HG03457 (cell line): ENCODE results near the gene MISP3.

Experiments used
- ATAC-seq: cut with Tn5 transposase; IDR thresholded peaks from one replicate; pipeline ENCODE4 v1.9.1; 2021; ENCODE audit warnings: moderate number of reproducible peaks; ENCODE audit not compliant: unreplicated experiment

MISP3 gene

GRCh38 chr19:14101003-14101545 lies 28.5 kb downstream of the MISP3 start:
- no peak for ATAC-seq

- no peak for ATAC-seq
These were observed 29.6 kb downstream of the MISP3 start for GRCh38 chr19:14102102-14102696.

DNA sequence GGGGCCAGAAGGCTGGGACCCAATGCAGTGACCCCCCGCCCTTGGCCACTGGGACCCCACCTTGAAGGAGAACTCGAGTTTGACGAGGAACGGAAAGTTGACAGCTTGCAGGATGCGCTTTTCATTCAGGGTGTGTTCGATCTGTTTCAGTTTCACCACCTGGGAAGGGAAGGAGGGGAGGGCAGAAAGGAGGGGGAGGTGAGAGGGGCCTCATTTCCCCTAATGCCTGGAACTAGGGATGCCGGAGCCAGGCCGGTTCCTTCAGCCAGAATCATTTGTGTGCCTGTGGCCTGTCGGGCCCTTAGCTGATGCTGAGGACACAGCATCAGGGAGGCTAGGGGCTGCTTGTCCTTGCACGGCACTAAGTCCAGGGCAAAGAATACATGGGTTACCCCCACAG lies 30.2 kb downstream of the MISP3 start:
- no peak for ATAC-seq

DNA sequence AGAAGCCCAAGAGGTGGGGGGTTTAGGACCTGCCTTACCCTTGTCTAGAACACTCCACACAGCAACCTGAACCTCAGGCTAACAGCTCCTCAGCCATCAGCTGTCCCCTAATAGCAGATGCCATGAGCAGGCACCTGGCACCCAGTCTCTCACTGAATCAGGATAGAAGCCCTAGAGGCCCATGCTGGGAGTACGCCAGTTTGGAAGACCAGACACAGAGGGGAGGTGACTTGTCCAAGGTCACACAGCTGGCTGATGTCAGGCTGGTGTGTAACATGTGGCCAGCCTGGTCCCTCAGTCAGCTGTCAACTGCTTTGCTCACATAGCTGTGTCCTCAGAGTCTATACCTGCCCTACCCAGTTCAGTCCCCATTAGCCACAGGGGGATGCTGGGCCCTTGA lies 30.7 kb downstream of the MISP3 start:
- ATAC-seq = no peak

DNA sequence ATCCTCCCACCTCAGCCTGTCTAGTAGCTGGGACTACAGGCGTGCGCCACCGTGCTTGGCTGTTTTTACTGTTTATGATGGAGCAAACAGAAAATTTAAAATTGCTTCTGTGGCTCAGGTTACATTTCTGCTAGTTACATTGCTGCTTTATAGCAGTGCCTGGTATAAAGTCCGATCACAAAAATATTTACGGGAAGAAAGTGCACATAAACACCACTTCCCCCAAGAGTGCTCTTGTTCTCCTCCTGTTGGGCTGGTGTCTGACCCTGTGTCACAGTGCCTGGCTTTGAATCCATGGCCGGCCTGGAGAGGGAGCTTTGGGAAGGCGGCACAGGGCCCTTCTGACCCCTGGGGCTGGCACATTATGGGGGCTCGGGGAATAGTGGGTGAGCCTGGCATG lies 33.1 kb downstream of the MISP3 start:
- no peak for ATAC-seq

- ATAC-seq = no peak
These were observed 34.3 kb downstream of the MISP3 start for GRCh38 chr19:14106840-14107239.

DNA sequence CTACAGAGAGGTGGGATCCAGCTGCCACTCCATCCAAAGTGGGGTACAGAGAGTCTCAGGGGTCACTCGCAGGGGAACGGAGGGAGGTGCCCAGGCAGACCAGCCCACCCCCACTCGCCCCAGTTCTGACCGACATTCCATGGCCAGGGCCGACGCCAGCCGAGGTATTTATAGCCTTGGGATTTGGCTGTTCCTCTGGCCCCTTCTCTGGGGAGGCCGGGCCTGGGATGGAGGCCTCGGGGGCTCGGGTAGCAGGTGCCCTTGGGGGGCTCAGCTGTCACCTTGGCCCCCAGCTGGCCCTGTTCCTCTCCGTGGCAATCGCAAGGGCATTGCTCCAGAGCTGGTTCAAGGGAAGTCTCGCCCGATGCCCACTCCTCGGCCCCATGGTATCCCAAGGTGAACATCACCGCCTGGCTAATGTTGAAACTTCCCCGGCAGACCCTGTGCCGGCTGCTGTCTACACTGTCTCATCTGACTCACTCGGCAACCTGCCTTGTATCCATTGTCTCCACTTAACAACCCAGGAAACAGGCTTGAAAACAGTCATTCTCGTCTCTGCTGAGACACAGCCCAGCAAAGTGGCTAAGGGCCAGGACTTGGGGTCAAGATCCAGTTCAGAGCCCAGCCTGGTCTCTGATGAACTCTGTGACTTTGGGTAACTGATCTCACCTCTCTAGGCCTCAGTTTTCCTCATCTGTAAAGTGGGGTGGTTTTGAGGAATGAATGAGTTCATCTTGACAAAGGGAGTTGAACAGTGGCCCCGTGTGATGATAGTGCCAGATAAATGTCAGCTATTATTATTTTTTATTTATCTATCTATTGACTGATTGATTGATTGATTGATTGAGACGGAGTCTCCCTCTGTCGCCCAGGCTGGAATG lies 35.2 kb downstream of the MISP3 start:
- ATAC-seq = no peak

DNA sequence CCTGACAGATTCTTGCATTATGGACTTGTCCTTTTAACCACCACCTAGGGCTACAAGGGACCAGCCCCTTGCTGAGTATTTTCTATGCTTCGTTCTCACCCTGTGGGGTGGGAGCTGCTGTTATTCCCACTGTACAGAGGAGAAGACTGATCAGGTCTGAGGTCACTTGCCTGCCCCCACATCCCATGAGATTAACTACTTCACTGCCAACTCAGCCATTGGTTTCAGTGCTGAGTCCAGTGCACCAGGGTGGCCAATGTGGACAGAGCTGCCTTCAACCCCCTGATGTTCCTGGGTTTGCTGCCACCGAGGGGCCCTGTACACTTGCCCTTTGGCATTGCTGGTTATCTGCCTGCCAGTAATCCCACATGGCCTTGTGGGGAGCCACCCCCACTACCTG lies 38.1 kb downstream of the MISP3 start:
- ATAC-seq = no peak

DNA sequence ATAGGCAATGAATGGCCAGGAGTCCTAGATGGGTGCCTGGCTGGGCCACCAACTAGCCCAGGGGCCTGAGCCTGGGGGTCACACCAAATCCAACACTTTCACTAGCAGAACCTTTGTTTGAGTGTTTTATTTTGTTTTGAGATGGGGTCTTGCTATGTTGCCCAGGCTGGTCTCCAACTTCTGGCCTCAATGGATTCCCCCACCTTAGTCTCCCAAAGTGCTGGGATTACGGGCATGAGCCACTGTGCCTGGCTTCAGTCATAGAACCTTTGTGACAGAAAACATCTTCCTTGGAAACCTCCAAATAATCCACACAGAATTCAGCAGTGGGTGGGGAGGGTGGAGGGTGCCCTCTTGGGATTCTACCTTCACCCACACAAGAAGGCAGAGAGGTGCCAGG lies 38.9 kb downstream of the MISP3 start:
- ATAC-seq = no peak

DNA sequence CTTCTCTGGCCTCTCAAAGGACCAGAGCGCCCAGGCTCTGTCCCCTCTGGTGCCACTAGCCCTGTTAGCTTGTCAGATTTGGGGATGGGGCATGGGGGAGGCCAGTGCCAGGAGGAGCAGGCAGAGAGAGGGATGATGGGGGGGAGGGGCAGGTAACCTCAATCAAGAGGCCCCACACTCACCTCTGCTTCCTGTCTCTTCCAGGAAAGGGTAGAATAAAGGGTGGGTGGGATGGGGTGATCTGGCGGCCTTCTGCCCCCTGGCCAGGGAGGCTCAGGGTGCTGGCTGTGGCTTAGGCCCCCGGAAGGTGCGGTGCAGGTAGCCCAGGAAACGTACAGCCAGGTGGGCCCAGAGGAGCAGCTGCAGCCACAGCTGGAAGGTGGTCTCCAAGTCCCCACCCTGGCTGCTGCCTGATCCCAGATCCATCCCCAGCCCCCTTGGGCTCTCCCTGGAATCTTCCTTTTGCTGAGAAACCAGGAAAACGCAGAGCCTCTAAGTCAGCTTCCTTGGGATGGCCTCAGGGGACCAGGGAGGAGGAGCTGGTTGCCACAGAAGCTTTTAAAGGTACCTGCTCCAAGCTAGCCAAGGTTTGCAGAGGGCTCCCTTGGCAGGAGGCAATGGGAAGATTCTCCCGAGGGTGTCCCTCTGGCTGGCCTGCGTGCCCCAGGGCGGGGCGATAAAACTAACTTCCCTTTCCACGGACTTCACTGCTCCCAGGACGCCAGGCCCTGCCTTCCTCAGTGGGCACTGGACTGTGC lies 39.6 kb downstream of the MISP3 start:
- no peak for ATAC-seq

GRCh38 chr19:14112809-14113385 lies 40.3 kb downstream of the MISP3 start:
- no peak for ATAC-seq

DNA sequence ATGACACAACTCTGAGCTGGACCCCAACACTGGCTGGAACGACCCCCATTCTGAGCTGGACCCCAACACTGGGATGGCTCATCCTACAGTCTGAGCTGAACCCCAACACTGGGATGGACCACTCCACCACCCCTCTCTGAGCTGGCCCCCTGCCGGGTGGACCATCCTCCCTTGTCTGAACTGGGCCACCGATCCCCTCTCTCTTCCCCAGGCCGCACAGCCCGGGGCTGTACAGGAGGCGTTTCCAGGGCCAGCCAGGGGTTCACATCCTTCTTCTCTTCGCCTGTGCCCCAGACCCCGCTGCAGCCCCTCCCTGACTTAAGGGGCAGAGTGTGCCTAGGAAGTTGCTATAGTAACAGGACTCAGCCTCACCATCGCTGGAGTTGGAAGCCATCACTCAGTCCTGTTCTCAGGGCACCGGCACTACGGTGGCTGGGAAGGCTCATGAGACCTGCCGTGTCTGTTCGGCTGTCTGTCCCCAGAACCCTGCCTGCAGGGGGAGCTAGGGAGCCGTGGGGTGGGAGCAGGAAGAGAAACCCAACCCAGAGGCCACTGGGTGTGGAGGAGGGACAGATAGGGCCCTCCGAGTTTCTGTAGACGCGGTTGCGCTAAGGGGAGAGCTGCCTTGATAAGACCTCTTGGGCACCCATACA lies 41.3 kb downstream of the MISP3 start:
- no peak for ATAC-seq

DNA sequence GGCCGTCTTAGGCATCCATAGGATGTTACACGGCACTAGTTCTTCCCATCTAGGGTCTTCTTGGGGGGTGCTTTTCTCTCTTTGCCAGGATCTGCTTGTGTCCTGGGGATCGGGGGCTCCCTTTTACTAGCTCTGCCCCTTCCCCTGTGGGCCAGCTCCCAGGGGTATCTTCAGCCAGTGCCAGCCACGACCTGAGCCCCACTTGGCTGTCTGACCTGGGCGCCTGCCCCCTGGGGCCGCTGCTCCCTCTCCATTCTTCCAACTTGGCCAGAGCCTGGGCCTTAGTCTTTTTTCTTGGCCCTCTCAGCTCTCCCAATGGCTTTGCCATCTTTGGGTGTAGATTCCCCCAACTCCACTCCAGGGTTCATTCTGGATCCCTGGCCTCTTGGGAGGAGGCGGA lies 41.9 kb downstream of the MISP3 start:
- no peak for ATAC-seq

DNA sequence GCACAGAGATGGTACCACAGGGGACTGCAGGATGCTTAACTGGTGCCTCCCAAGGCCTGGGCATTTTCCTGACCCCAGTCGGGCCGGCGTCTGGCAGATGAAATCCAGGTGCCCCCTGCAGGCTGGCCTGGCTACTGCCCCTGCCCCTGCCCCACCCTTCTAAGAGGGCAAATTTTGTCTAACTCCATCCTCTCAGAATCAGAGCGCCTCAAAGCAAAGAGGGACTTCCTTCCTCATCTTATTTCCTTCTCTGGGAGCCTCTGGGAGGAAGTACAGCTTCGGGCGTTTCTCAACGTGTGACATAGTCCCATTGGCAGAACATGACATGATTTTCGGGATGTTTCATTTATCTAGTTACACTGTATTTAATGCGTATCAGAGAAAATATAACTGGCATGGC lies 42.3 kb downstream of the MISP3 start:
- ATAC-seq = no peak

DNA sequence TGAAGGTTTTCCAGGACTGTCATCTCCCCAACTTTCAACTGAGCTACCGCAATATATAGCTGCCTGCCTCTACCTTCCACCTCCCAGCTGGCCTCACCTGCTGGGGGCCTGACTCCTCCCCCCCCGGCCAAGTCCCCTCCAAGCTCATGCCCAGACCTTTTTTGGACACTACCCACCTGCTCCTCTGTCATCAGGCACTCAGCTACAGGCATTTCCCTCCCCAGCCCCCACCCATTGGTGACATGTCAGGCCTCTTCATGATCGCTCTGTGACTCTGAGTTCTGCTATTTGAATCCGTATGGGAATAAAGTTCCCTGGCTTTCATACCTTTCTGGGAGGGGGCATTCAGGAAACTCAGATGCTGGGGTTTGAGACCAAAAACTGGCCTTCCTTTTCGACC lies 43.2 kb downstream of the MISP3 start:
- ATAC-seq = no peak

GRCh38 chr19:14116525-14116917 lies 43.9 kb downstream of the MISP3 start:
- ATAC-seq = no peak

GRCh38 chr19:14116918-14117578 lies 44.5 kb downstream of the MISP3 start:
- ATAC-seq = peak; percentile 9

DNA sequence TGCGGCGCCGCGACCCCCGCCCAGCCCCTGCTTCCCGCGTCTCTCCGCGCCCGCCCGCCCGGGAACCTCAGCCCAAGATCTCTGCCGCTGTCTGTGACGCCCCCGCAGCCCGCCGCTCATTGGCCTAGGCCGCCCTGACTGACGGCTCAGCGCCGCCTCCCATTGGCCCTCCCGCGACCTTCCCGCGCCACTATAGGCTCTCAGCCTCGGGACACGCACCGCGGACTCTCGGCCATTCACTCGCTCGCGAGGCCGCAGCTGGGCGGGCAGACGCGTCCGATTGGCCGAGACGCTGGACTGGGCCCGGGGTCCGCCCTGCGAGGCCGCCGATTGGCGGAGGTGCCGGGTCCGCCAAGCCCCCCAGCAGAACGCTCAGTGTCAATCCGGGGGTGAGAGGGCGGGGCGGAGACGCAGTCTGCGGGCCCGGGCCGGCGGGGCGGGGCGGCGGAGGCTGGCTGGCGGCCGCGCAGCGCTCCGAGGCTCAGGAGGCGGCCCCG lies 45.1 kb downstream of the MISP3 start, which contains the start of gene PRKACA:
TSS of gene PRKACA (minus strand) at position 95 of the 497 bp plus-strand sequence. CDS start 215 bp downstream, outside the sequence.
- peak; percentile 71 for ATAC-seq

GRCh38 chr19:14118165-14119051 lies 45.8 kb downstream of the MISP3 start:
- peak; percentile 26 for ATAC-seq
